Peyer's patch (tissue), 4 donors: ENCODE data around the gene SERPINB11. TPM values are rescaled to one million over a fixed set of nuclear protein-coding genes. Genes with fewer than 3 reads are reported as not detected.

ENCODE experiments used
- DNase-seq, 3 donors: peaks; one replicate each; pipeline ENCODE4 v3.0.0-alpha.2; 2017 to 2019
- H3K27ac ChIP-seq, 4 donors: fragments of 200-600 bp; sonication (generic); one replicate each; pipeline ENCODE4 v1.5.1; 2016 to 2019
- H3K27me3 ChIP-seq, 2 donors: fragments of 200-600 bp; sonication (generic); one replicate each; pipeline ENCODE4 v1.5.1; 2019
- H3K36me3 ChIP-seq, 3 donors: fragments of 200-600 bp; sonication (generic); one replicate each; pipeline ENCODE4 v1.5.1; 2016 to 2019
- H3K4me1 ChIP-seq, 4 donors: fragments of 200-600 bp; sonication (generic); one replicate each; pipeline ENCODE4 v1.5.1; 2016 to 2019
- H3K4me3 ChIP-seq, 4 donors: fragments of 200-600 bp; sonication (generic); 1 replicate in 3 of 4; 2 replicates in 1 of 4; pipeline ENCODE4 v1.5.1; 2016 to 2019; ENCODE audit warnings: mild to moderate bottlenecking in 1 of 4
- H3K9me3 ChIP-seq, 4 donors: fragments of 200-600 bp; sonication (generic); one replicate each; pipeline ENCODE4 v1.5.1; 2016 to 2019; ENCODE audit warnings: mild to moderate bottlenecking in 1 of 4
- POLR2A ChIP-seq, 2 donors: fragments of 450-650 bp; IDR thresholded peaks; one replicate each; pipeline ENCODE4 v1.5.1; 2017; ENCODE audit warnings: antibody characterized with exemption in 2 of 2, mild to moderate bottlenecking in 2 of 2, moderate library complexity in 2 of 2
- total RNA-seq, 4 donors: library from RNA; depleted of rRNA; stranded (reverse); fragments of >200 nt; gene quantifications; one replicate each; pipeline ENCODE4 v1.1.0, GENCODE V29; 2016
- TF ChIP-seq, protein P1 (sequence below), 6 experiments: fragments of 450-650 bp in 4 of 6; fragments of 200-600 bp in 2 of 6; sonication (generic) in 1 of 6; IDR thresholded peaks; one replicate each; pipeline ENCODE4 v1.5.1; 2017 to 2019; ENCODE audit warnings: antibody characterized with exemption in 6 of 6, mild to moderate bottlenecking in 3 of 6, moderate library complexity in 1 of 6

The SERPINB11 gene
- total RNA-seq, 4 donors from 2014 or later, result not detected

DNA sequence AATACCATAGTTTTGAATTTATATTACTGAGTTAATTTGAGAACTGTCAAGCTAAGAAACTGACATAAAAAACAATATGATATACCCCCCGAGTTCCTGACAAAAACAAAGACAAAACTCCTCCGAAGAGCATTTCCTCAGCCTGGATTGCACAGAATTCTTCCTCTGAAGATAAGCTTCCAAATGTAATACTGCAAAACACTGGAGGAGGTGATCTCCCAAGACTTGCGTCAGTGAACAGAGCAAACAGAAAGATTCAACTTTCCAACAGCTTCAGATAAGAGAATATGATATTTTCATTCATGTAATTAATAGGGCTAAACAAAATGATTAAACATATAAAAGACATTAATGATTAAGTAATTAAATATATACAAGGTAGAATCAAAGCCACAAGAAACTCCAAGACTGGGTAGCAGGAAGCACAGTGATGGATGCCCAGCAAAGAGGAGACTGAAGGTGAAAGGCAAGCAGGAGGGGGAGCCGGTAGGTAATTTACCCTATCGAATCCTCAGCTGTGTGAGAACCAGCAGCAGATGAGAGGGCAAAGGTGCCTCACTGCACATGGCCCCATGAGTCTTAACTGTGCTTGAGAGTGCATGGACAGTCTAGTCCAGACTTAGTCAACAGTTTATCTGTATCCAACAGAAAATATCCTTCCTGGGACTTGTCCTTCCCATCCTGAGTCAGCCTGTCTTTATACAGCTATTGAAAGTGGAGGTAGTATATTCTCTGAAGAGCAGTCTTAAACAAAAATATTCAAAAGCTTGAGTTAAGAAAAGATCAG is 22.7 kb upstream of the SERPINB11 start:
- H3K9me3 ChIP-seq, result no peaks in the 10 kb centered on the region
- no peak overlapping the region for H3K4me3 ChIP-seq
- H3K27ac ChIP-seq, result no peak overlapping the region
- no peaks in the 10 kb centered on the region for H3K27me3 ChIP-seq
- no peak for TF ChIP-seq POLR2A (IDR thresholded peaks at IDR 0.05)
- TF ChIP-seq, protein P1, sequence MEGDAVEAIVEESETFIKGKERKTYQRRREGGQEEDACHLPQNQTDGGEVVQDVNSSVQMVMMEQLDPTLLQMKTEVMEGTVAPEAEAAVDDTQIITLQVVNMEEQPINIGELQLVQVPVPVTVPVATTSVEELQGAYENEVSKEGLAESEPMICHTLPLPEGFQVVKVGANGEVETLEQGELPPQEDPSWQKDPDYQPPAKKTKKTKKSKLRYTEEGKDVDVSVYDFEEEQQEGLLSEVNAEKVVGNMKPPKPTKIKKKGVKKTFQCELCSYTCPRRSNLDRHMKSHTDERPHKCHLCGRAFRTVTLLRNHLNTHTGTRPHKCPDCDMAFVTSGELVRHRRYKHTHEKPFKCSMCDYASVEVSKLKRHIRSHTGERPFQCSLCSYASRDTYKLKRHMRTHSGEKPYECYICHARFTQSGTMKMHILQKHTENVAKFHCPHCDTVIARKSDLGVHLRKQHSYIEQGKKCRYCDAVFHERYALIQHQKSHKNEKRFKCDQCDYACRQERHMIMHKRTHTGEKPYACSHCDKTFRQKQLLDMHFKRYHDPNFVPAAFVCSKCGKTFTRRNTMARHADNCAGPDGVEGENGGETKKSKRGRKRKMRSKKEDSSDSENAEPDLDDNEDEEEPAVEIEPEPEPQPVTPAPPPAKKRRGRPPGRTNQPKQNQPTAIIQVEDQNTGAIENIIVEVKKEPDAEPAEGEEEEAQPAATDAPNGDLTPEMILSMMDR (IDR thresholded peaks at IDR 0.05), result no peak
- no peak for DNase-seq
- H3K4me1 ChIP-seq, result no peaks in the 10 kb centered on the region
- no peaks in the 10 kb centered on the region for H3K36me3 ChIP-seq

DNA sequence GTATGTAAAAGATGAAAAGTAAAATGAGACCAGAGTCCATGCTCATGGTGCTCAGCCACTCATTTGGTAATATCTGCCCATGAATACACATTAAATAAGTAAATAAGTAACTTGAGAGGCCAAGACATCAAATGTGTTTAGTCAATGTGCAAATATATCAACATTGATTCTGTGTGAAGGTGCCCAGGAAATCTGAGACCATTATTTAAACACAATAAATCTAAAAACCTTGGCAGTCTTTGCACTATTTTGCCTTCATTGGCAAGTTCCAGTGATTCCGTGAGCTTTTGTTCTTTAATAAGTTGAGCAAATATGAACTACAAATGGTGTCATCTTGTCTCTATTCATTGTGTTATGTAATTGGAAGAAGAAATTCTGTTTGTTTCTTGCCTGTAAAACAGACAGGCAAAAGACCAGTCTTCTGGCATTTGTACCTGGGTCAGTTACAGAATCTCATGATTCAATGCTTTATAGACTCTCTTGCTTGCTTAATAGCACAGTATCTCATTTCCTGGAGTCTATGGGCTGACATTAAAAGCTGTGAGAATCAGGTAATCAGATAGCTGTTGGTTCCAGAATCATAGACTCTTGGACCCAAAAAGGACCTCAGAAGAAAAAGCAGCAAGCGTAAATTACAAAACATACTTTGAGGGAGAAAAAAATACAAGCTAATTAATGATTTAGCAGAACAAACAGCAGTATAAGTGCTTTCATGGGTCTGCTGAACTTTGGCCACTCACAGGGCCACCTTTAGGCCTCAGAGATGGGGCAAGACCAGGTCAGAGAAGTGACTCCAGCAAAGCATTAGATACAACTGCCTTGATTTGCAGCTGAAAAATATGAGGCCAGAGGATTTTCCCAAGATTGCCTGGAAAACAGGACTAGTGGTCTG is 21.1 kb upstream of the SERPINB11 start:
- TF ChIP-seq POLR2A (IDR thresholded peaks at IDR 0.05), result no peak
- TF ChIP-seq, protein P1 (IDR thresholded peaks at IDR 0.05), result no peak
- H3K27ac ChIP-seq, result no peak overlapping the region
- H3K36me3 ChIP-seq, result no peaks in the 10 kb centered on the region
- H3K27me3 ChIP-seq, result no peaks in the 10 kb centered on the region
- no peaks in the 10 kb centered on the region for H3K9me3 ChIP-seq
- DNase-seq, result no peak
- H3K4me1 ChIP-seq, result no peaks in the 10 kb centered on the region
- H3K4me3 ChIP-seq, result no peak overlapping the region

DNA sequence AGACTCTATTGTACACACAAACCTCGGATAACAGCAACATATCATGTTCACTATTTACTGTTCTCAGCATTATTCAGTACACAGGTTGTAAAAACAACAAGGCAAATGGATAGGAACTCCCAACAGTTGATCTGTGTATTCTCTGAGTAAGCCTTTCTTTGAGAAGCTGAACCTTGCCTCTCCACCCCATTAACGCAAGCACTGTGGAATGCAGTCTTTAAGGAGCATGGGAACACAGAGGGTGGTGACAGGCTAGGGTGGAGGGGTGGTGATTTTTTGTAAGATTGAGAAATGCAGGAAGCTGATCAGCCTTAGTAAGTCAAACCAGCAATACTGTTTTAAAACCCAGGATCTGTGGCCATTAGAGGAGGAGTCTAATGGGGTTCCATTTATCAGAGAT is 19.6 kb upstream of the SERPINB11 start:
- TF ChIP-seq, protein P1 (IDR thresholded peaks at IDR 0.05), result no peak
- TF ChIP-seq POLR2A (IDR thresholded peaks at IDR 0.05), result no peak
- Histone ChIP-seq H3K4me1 (no peaks in the 10 kb centered on the region), H3K9me3 (no peaks in the 10 kb centered on the region), H3K27ac (no peak overlapping the region), H3K36me3 (no peaks in the 10 kb centered on the region), H3K27me3 (no peaks in the 10 kb centered on the region), H3K4me3 (no peak overlapping the region)
- no peak for DNase-seq

DNA sequence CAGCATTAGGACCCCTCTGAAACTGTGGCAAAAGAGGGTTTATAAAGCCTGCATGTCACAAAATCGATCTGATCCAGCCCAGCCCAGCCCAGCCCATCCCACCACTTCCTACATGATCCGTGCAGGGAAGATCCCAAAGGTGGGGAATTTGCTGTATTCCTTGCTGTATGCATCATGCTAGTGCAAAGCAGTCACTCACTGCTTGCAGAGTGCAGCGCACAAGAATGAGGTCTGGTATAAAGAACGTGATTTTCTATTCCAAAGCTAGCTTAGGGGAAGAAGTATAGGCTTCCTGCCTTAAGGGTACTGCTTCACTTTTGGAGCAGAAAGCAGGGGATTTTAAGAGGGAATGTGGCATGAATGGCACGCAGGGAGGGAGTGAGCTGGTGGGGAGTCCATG is 18.9 kb upstream of the SERPINB11 start:
- no peaks in the 10 kb centered on the region for H3K4me1 ChIP-seq
- H3K4me3 ChIP-seq, result no peak overlapping the region
- H3K9me3 ChIP-seq, result no peaks in the 10 kb centered on the region
- no peaks in the 10 kb centered on the region for H3K36me3 ChIP-seq
- no peak for DNase-seq
- H3K27ac ChIP-seq, result no peak overlapping the region
- H3K27me3 ChIP-seq, result no peaks in the 10 kb centered on the region
- TF ChIP-seq, protein P1 (IDR thresholded peaks at IDR 0.05), result no peak
- TF ChIP-seq POLR2A (IDR thresholded peaks at IDR 0.05), result no peak

DNA sequence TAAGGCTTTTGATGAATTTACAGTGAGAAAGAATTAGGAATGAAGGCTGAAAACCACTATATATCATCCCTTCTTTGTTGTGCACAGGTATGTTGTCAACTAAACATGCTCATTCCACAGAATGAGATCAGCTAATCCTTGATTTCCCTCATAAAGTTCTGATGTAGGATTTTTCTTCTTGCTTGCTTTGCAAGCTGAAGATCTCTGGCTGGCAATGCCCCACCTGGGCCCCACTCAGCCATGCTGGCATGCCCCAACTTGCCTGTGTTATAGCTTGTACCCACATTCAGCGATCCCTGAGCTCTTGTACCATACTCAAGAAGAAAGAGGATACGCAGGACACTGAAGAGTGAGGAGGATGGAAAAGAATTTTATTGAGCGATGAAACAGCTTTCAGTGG is 18.0 kb upstream of the SERPINB11 start:
- no peak overlapping the region for H3K27ac ChIP-seq
- H3K4me1 ChIP-seq, result no peaks in the 10 kb centered on the region
- TF ChIP-seq, protein P1 (IDR thresholded peaks at IDR 0.05), result no peak
- no peak for TF ChIP-seq POLR2A (IDR thresholded peaks at IDR 0.05)
- no peaks in the 10 kb centered on the region for H3K9me3 ChIP-seq
- H3K36me3 ChIP-seq, result no peaks in the 10 kb centered on the region
- DNase-seq, result no peak
- no peak overlapping the region for H3K4me3 ChIP-seq
- H3K27me3 ChIP-seq, result no peaks in the 10 kb centered on the region
